DOHH2 (cell line): ENCODE results near the gene BTBD2.

Experiments
- H3F3A ChIP-seq: fragments of 200-600 bp; sonication (generic), shearing (Covaris generic); 2 replicates; pipeline ENCODE4 v1.6.0; 2016; ENCODE audit warnings: antibody characterized with exemption, mild to moderate bottlenecking; ENCODE audit not compliant: control insufficient read depth, insufficient read depth
- H3K27ac ChIP-seq: fragments of 200-600 bp; sonication (generic); 2 replicates; pipeline ENCODE4 v1.5.1; 2014; ENCODE audit warnings: low read depth, mild to moderate bottlenecking, low read length, moderate library complexity
- H3K27me3 ChIP-seq: fragments of 200-600 bp; sonication (generic); 2 replicates; pipeline ENCODE4 v1.6.1; 2014; ENCODE audit warnings: mild to moderate bottlenecking, low read length, mixed read lengths; ENCODE audit not compliant: control insufficient read depth
- H3K36me3 ChIP-seq: fragments of 200-600 bp; sonication (generic); 2 replicates; pipeline ENCODE4 v1.6.1; 2014; ENCODE audit warnings: mild to moderate bottlenecking, low read length, moderate library complexity, mixed read lengths; ENCODE audit not compliant: control insufficient read depth
- H3K4me1 ChIP-seq: fragments of 200-600 bp; sonication (generic); 2 replicates; pipeline ENCODE4 v1.6.1; 2014; ENCODE audit warnings: mild to moderate bottlenecking, low read length, mixed read lengths; ENCODE audit not compliant: control insufficient read depth
- H3K4me2 ChIP-seq: fragments of 200-600 bp; sonication (generic); 2 replicates; pipeline ENCODE4 v1.6.0; 2014; ENCODE audit warnings: mild to moderate bottlenecking, low read length, moderate library complexity
- H3K4me3 ChIP-seq: fragments of 200-600 bp; sonication (generic); 2 replicates; pipeline ENCODE4 v1.5.1; 2014; ENCODE audit warnings: mild to moderate bottlenecking, low read length, mixed read lengths
- H3K79me2 ChIP-seq: fragments of 200-600 bp; sonication (generic); 2 replicates; pipeline ENCODE4 v1.6.1; 2014; ENCODE audit warnings: mild to moderate bottlenecking, low read length, mixed read lengths; ENCODE audit not compliant: control insufficient read depth
- H3K9me2 ChIP-seq: fragments of 200-600 bp; sonication (generic); replicated peaks from 2 replicates; pipeline ENCODE4 v1.6.1; 2014; ENCODE audit warnings: mild to moderate bottlenecking, low read length, mixed read lengths; ENCODE audit not compliant: control insufficient read depth
- H3K9me3 ChIP-seq: fragments of 200-600 bp; sonication (generic); 2 replicates; pipeline ENCODE4 v1.6.1; 2014; ENCODE audit warnings: antibody characterized with exemption, low read length, mixed read lengths; ENCODE audit not compliant: control insufficient read depth, insufficient read depth
- H4K20me1 ChIP-seq: fragments of 200-600 bp; sonication (generic); 2 replicates; pipeline ENCODE4 v1.6.0; 2014; ENCODE audit warnings: low read depth, mild to moderate bottlenecking, antibody characterized with exemption, low read length, moderate library complexity; ENCODE audit not compliant: control insufficient read depth, insufficient read depth
- EZH2phosphoT487 ChIP-seq: fragments of 200-600 bp; sonication (generic); IDR thresholded peaks from 2 replicates; pipeline ENCODE4 v1.6.1; 2017; ENCODE audit warnings: borderline replicate concordance, mild to moderate bottlenecking, antibody characterized with exemption, low read length, moderate library complexity, mixed read lengths
- TF ChIP-seq, protein P1 (sequence below): fragments of 200-600 bp; sonication (generic); IDR thresholded peaks from one replicate; pipeline ENCODE4 v1.5.1; 2014; ENCODE audit warnings: antibody characterized with exemption, mild to moderate bottlenecking, low read depth, low read length; ENCODE audit not compliant: poor library complexity, severe bottlenecking

BTBD2 gene

DNA sequence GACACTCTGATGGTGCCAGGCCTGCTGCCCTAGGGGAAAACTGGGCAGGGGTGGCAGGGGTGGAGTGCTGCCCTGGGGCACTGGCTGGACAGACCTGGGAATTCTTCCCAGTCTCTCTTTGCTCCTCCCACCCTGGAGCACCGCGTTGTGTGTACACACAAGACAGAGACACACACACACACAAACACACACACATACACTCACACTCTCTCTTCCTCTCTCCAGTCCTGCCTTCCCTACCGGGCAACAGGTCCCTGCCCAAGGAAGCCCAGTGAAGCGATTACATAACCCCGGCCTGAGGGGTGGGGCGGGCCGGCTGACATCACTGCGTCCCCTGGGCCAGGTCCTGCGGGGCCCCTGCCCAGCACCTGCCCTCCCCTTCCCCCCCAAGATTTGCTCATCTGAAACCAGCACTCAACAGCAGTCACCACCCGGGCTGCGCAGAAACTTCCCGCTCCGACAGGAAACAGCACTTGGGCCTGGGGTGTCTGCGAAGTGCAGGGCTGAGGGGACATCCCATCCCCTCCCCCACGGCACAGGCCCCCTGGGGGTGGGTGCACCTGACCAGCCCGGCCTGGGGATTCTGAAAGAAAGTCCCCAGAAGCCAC is 34.3 kb upstream of the BTBD2 start:
- Histone ChIP-seq H3K36me3 (peaks cover 59% of the 10 kb centered on the region), H3F3A (peaks cover 57% of the 10 kb centered on the region), H3K27ac (peak overlapping the region; percentile 85), H3K9me2 (no peaks in the 10 kb centered on the region), H4K20me1 (peaks cover 53% of the 10 kb centered on the region), H3K79me2 (peaks cover 64% of the 10 kb centered on the region), H3K4me1 (peaks cover 86% of the 10 kb centered on the region), H3K27me3 (no peaks in the 10 kb centered on the region), H3K9me3 (no peaks in the 10 kb centered on the region), H3K4me2 (peak overlapping the region; percentile 98), H3K4me3 (peak overlapping the region; percentile 99)
- no peak for TF ChIP-seq EZH2phosphoT487
- TF ChIP-seq, protein P1, sequence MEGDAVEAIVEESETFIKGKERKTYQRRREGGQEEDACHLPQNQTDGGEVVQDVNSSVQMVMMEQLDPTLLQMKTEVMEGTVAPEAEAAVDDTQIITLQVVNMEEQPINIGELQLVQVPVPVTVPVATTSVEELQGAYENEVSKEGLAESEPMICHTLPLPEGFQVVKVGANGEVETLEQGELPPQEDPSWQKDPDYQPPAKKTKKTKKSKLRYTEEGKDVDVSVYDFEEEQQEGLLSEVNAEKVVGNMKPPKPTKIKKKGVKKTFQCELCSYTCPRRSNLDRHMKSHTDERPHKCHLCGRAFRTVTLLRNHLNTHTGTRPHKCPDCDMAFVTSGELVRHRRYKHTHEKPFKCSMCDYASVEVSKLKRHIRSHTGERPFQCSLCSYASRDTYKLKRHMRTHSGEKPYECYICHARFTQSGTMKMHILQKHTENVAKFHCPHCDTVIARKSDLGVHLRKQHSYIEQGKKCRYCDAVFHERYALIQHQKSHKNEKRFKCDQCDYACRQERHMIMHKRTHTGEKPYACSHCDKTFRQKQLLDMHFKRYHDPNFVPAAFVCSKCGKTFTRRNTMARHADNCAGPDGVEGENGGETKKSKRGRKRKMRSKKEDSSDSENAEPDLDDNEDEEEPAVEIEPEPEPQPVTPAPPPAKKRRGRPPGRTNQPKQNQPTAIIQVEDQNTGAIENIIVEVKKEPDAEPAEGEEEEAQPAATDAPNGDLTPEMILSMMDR, result no peak

DNA sequence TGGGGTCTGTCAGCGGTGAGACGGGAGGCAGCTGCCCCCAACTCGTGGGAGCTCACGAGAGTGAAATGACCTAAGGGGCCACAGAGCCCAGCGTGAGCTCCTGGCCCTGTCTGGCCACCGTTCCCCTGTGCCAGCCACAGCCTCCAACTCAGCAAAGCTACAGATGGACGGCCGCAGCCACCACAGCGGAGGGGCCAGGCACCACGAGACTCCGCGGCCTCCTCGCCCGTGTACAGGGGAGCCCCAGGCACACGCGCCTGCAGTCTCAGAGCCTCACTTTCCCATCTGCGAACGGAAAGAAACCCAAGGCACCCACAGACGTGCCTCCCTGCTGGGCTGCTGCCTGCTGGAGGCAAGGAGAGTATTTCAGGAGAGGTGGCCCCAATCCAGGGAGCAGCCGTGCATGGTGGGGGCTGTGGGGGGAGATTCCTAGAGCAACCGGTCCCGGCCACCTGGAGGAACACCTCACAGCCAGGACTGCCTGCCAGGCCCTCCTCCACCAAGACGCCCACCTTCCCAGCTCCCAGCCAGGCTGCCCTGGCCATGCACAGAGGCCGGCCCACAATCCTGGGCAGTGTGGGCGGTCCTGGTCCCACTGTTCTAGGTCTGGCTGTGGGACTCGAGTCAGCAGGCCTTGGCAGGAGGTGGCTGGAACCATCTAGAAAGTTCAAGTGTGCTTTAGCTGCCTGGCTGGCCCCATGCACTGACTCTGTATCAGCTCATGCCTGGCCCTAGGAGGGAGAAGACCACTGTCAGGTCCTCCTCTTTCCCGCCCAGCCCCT is 33.6 kb upstream of the BTBD2 start:
- Histone ChIP-seq H3K79me2 (peaks cover 71% of the 10 kb centered on the region), H3K27me3 (no peaks in the 10 kb centered on the region), H3K9me2 (no peaks in the 10 kb centered on the region), H3K27ac (peak overlapping the region; percentile 85), H3F3A (peaks cover 60% of the 10 kb centered on the region), H3K36me3 (peaks cover 66% of the 10 kb centered on the region), H3K4me3 (peak overlapping the region; percentile 99), H3K4me2 (peak overlapping the region; percentile 98), H4K20me1 (peaks cover 58% of the 10 kb centered on the region), H3K4me1 (peaks cover 86% of the 10 kb centered on the region), H3K9me3 (no peaks in the 10 kb centered on the region)
- no peak for TF ChIP-seq EZH2phosphoT487
- TF ChIP-seq, protein P1, result no peak

DNA sequence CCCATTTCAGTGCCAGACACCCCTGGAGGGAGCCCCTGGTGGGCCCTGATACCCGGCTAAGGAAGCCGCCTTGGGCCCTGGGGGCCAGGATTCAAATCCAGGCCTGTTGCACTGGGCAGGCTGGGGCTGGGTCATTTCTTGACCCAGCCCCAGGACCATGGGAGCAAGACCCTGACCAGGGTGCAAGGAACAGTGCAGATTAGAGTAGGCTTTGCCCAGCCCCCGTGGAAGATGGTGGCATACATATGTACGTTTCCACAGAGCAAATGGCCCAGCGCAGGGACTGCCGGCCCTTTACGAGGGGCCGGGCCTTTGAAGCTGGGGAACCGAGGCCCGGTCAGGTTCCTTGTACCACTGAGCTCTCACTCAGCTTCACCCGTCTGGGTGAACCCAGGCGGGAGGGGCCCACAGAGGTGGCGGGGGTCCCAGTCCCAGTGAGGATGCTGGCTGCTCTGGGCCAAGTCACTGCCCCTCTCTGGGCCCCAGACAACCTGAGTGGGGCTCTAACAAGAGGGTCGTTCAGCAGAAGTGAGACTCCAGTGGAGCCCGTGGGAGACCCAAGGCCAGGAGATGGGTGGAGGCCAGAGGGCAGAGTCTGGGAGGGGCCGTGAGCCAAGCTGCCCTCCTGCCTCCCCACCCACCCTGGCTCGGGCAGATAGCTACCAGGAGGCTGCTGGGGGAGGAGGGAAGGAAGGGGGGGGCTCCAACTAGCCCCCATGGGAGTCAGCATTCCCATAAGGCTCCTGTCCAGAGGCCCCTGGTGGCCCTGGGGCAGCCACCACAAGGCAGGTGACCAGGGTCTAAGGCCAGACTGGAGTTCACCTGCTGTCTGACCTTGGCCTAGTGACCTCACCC is 32.8 kb upstream of the BTBD2 start:
- Histone ChIP-seq H3K79me2 (peaks cover 75% of the 10 kb centered on the region), H4K20me1 (peaks cover 58% of the 10 kb centered on the region), H3K36me3 (peaks cover 72% of the 10 kb centered on the region), H3K4me3 (peak overlapping the region; percentile 99), H3F3A (peaks cover 60% of the 10 kb centered on the region), H3K9me2 (no peaks in the 10 kb centered on the region), H3K4me1 (peaks cover 85% of the 10 kb centered on the region), H3K27me3 (no peaks in the 10 kb centered on the region), H3K27ac (peak overlapping the region; percentile 85), H3K9me3 (no peaks in the 10 kb centered on the region), H3K4me2 (peak overlapping the region; percentile 98)
- TF ChIP-seq, protein P1, result no peak
- no peak for TF ChIP-seq EZH2phosphoT487
